Colonic mucosa (tissue), 4 donors: Measurements from ENCODE around the gene CREB3L1. TPM values are rescaled to one million over a fixed set of nuclear protein-coding genes. Genes with fewer than 3 reads are reported as not detected.

Experiments
- DNase-seq: peaks from one replicate; pipeline ENCODE4 v3.0.0-alpha.2; 2020
- H3K27ac ChIP-seq: fragments of 200-600 bp; one replicate; pipeline ENCODE4 v1.8.0; 2021
- H3K27me3 ChIP-seq: fragments of 200-600 bp; one replicate; pipeline ENCODE4 v1.8.0; 2021
- H3K36me3 ChIP-seq: fragments of 200-600 bp; one replicate; pipeline ENCODE4 v1.8.0; 2021
- H3K4me1 ChIP-seq: fragments of 200-600 bp; one replicate; pipeline ENCODE4 v1.8.0; 2021; ENCODE audit warnings: mild to moderate bottlenecking
- H3K4me3 ChIP-seq: fragments of 200-600 bp; one replicate; pipeline ENCODE4 v1.8.0; 2021
- H3K9ac ChIP-seq, 2 donors: one replicate each; pipeline ENCODE4 v1.7.0; 2013; ENCODE audit warnings: control low read depth in 2 of 2, low read depth in 2 of 2, low read length in 2 of 2
- H3K9me3 ChIP-seq: fragments of 200-600 bp; one replicate; pipeline ENCODE4 v1.8.0; 2021
- intact Hi-C: fragments of 100-400 bp; cut with DNase I; formaldehyde crosslinking; loops from one replicate; pipeline ENCODE4 v1.14.1; 2022
- total RNA-seq, 2 donors: library from RNA; stranded (reverse); fragmentation: NEBNext Ultra II Directional in 1 of 2; extraction: Animal tissue kit (Norgen Biotek cat#: 25700) in 1 of 2; gene quantifications; one replicate each; pipeline ENCODE4 v1.2.1, GENCODE V29; 2021
- TF ChIP-seq, protein P1 (sequence below): fragments of 200-600 bp; IDR thresholded peaks from one replicate; pipeline ENCODE4 v1.8.0; 2022; ENCODE audit warnings: antibody characterized with exemption, mild to moderate bottlenecking
- donor health status: healthy.
- donor health status: DM: no; HTN: no; CAD: no.
- donor health status: DM: no; HTN: no; CAD: no.

The CREB3L1 gene
- total RNA-seq, 2 donors from 2014 or later = 143 to 150 TPM

DNA sequence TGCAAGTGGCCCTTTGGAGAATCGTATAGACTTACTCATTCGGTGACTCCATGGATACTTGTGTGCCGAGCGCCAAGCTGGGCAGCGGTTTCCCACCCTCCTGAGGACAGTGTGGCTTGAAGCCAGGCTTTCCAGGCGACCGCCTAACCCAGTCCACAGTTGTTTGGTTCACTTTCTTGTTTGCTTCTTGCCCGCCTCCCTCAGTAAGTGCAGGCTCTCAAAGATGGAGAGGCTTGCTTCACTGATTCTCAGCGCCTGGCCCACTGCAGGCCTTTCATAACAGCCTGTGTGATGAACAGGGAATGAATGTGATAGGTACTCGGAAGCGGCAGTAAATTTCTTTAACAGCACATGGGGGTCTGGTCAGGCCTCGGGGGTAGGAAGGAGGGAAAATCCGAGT is 92.8 kb downstream of the CREB3L1 start:
- Histone ChIP-seq H3K36me3 (no peaks in the 10 kb centered on the region), H3K27me3 (no peaks in the 10 kb centered on the region), H3K4me3 (no peak overlapping the region), H3K4me1 (no peaks in the 10 kb centered on the region), H3K27ac (no peak overlapping the region), H3K9me3 (no peaks in the 10 kb centered on the region), H3K9ac (no peak overlapping the region)
- intact Hi-C loops = no loop called here
- TF ChIP-seq, protein P1, sequence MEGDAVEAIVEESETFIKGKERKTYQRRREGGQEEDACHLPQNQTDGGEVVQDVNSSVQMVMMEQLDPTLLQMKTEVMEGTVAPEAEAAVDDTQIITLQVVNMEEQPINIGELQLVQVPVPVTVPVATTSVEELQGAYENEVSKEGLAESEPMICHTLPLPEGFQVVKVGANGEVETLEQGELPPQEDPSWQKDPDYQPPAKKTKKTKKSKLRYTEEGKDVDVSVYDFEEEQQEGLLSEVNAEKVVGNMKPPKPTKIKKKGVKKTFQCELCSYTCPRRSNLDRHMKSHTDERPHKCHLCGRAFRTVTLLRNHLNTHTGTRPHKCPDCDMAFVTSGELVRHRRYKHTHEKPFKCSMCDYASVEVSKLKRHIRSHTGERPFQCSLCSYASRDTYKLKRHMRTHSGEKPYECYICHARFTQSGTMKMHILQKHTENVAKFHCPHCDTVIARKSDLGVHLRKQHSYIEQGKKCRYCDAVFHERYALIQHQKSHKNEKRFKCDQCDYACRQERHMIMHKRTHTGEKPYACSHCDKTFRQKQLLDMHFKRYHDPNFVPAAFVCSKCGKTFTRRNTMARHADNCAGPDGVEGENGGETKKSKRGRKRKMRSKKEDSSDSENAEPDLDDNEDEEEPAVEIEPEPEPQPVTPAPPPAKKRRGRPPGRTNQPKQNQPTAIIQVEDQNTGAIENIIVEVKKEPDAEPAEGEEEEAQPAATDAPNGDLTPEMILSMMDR = no peak
- no peak for DNase-seq

Other genes starting within 250 kb of the CREB3L1 start
- 10 to 100 TPM; 17.0 to 19.1 TPM for gene PHF21A, start 156.2 kb upstream of the CREB3L1 start, total RNA-seq
- 10 to 100 TPM; 42.7 to 83.8 TPM for gene DGKZ, start 69.8 kb downstream of the CREB3L1 start, total RNA-seq
- gene MDK, start 104.0 kb downstream of the CREB3L1 start, total RNA-seq = 10 to 100 TPM; 80.4 to 98.9 TPM
- gene CHRM4, start 114.1 kb downstream of the CREB3L1 start, total RNA-seq = under 1 TPM; 0.42 to 0.49 TPM